Measurements from ENCODE around the gene NT5M. TPM values are rescaled to one million over a fixed set of nuclear protein-coding genes. Genes with fewer than 3 reads are reported as not detected.

NT5M gene
- total RNA-seq, 1 experiment from 2014 or later = 6.6 TPM

DNA sequence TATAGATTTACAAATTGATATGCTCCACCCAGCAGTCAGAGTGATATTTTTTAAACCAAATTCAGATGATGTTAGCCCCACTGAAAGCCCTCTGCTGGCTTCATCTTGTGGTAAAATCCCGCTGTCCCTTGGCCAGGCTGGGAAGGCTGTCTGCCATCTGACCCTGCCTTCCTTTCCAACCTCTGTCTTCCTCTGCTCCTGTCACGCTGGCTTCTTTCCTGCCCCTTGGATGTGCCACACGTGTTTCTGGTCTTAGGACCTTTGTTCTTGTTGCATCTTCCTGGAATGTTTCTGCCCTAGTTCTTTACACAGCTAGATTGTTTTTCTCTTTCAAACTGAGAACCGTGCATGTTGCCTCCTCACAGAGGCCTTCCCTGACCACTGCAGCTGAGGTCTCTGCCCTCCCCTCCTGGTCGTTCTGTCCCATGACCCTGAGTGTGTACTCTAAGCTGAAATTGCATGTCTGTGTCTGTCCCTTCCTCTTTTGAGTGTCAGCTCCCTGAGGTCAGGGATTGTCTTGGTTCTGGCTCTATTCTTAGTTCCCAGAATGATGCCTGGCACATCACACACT is 11.4 kb downstream of the NT5M start:
- no peak overlapping the region for H2BK120ac ChIP-seq (ENCODE audit: low read depth, low read length, poor library complexity, severe bottlenecking)
- no peak overlapping the region; a peak in 1 of 7 replicates for H3K27ac Mint-ChIP-seq
- no peaks in the 10 kb centered on the region for H4K20me1 ChIP-seq (ENCODE audit: control insufficient read depth, insufficient read depth, insufficient read length)
- no peak overlapping the region for H3K4me3 Mint-ChIP-seq
- no peaks in the 10 kb centered on the region for H3K79me2 ChIP-seq (ENCODE audit: insufficient read depth, low read length)
- no peak overlapping the region for H4K91ac ChIP-seq (ENCODE audit: insufficient read length, low read depth, low read length)
- H3K36me3 Mint-ChIP-seq (ENCODE audit: insufficient read depth in 1 of 3, low read depth in 3 of 3) = peaks cover 11 to 31% (median 15%) of the 10 kb centered on the region in 3 experiments; a peak in 6 of 7 replicates
- H2BK12ac ChIP-seq (ENCODE audit: insufficient read length, low read depth, low read length) = no peak overlapping the region
- no peak overlapping the region for H3K9ac ChIP-seq (ENCODE audit: extremely low read depth, insufficient read length, low read length)
- no peaks in the 10 kb centered on the region for H3K27me3 ChIP-seq (ENCODE audit: insufficient read depth, low read length)
- H3K27me3 Mint-ChIP-seq (ENCODE audit: low read depth) = no peaks in the 10 kb centered on the region
- H3K4me1 ChIP-seq (ENCODE audit: insufficient read depth, low read length) = 0 out of 2 replicates have a peak, but pooled peaks cover 3% of the 10 kb centered on the region
- no peak overlapping the region for H4K8ac ChIP-seq (replicated peaks; ENCODE audit: insufficient read length, low read depth, low read length)
- peaks cover 2% of the 10 kb centered on the region for H3K23me2 ChIP-seq (ENCODE audit: insufficient read length, low read depth, low read length, poor library complexity, severe bottlenecking)
- no peak overlapping the region for H3K23ac ChIP-seq (ENCODE audit: insufficient read length, low read depth, low read length)
- TF ChIP-seq, protein P1, sequence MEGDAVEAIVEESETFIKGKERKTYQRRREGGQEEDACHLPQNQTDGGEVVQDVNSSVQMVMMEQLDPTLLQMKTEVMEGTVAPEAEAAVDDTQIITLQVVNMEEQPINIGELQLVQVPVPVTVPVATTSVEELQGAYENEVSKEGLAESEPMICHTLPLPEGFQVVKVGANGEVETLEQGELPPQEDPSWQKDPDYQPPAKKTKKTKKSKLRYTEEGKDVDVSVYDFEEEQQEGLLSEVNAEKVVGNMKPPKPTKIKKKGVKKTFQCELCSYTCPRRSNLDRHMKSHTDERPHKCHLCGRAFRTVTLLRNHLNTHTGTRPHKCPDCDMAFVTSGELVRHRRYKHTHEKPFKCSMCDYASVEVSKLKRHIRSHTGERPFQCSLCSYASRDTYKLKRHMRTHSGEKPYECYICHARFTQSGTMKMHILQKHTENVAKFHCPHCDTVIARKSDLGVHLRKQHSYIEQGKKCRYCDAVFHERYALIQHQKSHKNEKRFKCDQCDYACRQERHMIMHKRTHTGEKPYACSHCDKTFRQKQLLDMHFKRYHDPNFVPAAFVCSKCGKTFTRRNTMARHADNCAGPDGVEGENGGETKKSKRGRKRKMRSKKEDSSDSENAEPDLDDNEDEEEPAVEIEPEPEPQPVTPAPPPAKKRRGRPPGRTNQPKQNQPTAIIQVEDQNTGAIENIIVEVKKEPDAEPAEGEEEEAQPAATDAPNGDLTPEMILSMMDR (conservative IDR thresholded peaks at IDR 0.05) = no peak
- H3K9me3 Mint-ChIP-seq = peaks cover 4% of the 10 kb centered on the region in 2 experiments
- H2AFZ ChIP-seq (ENCODE audit: low read length) = no peak overlapping the region
- H3K4me1 Mint-ChIP-seq = peaks cover 10 to 11% of the 10 kb centered on the region in 2 experiments; a peak in 3 of 4 replicates
- H3K27ac ChIP-seq (ENCODE audit: insufficient read length, low read depth, low read length) = no peak overlapping the region
- H3T11ph ChIP-seq (ENCODE audit: low read length) = no peak overlapping the region
- no peak overlapping the region for H3K4me2 ChIP-seq (ENCODE audit: insufficient read depth, insufficient read length, low read length)
- H3K9me3 ChIP-seq (ENCODE audit: control insufficient read depth, low read depth, low read length) = no peaks in the 10 kb centered on the region
- H3K18ac ChIP-seq (ENCODE audit: insufficient read length, low read depth, low read length) = no peak overlapping the region
- no peak overlapping the region for H3K4ac ChIP-seq (ENCODE audit: low read depth, low read length)
- no peak overlapping the region for H2BK15ac ChIP-seq (ENCODE audit: low read depth, low read length)
- no peak overlapping the region for H3K56ac ChIP-seq (ENCODE audit: insufficient read length, low read depth, low read length)
- H4K5ac ChIP-seq (ENCODE audit: insufficient read length, low read depth, low read length) = no peak overlapping the region
- H2BK5ac ChIP-seq (ENCODE audit: insufficient read length, low read length) = no peak overlapping the region
- WGBS (ENCODE audit: extremely low coverage, insufficient read length, low lambda C conversion rate) = no CpG with 5 or more reads among the region's 5 CpGs
- no peak overlapping the region for H3K14ac ChIP-seq (ENCODE audit: insufficient read depth, low read length)
- H2AK5ac ChIP-seq (ENCODE audit: insufficient read length, low read length) = no peak overlapping the region
- H3K79me1 ChIP-seq (ENCODE audit: insufficient read depth, low read depth, low read length, poor library complexity, severe bottlenecking) = no peaks in the 10 kb centered on the region
- DNase-seq = no peak
- no peak overlapping the region for H2BK20ac ChIP-seq (ENCODE audit: low read depth, low read length, poor library complexity, severe bottlenecking)

All from H9 (cell line).